PFSK-1 (cell line): ENCODE measurements around the gene MYRF.

Source experiments
- POLR2AphosphoS5 ChIP-seq: IDR thresholded peaks from 2 replicates; pipeline ENCODE4 v1.6.1; 2012; ENCODE audit warnings: low read depth, mild to moderate bottlenecking, control low read depth, low read length, moderate library complexity
- TAF1 ChIP-seq: IDR thresholded peaks from 2 replicates; pipeline ENCODE4 v1.6.1; 2012; ENCODE audit warnings: low read length, control low read depth, borderline replicate concordance; ENCODE audit not compliant: insufficient read depth
- TF ChIP-seq, protein P1 (sequence below), 2 experiments: IDR thresholded peaks; 2 replicates each; pipeline versions ENCODE4 v1.6.1 to v1.8.0; 2011 to 2012; ENCODE audit warnings: low read depth in 2 of 2, low read length in 2 of 2, control low read depth in 1 of 2, inconsistent platforms in 1 of 2, mild to moderate bottlenecking in 1 of 2, moderate library complexity in 1 of 2; ENCODE audit not compliant: insufficient read depth in 1 of 2

DNA sequence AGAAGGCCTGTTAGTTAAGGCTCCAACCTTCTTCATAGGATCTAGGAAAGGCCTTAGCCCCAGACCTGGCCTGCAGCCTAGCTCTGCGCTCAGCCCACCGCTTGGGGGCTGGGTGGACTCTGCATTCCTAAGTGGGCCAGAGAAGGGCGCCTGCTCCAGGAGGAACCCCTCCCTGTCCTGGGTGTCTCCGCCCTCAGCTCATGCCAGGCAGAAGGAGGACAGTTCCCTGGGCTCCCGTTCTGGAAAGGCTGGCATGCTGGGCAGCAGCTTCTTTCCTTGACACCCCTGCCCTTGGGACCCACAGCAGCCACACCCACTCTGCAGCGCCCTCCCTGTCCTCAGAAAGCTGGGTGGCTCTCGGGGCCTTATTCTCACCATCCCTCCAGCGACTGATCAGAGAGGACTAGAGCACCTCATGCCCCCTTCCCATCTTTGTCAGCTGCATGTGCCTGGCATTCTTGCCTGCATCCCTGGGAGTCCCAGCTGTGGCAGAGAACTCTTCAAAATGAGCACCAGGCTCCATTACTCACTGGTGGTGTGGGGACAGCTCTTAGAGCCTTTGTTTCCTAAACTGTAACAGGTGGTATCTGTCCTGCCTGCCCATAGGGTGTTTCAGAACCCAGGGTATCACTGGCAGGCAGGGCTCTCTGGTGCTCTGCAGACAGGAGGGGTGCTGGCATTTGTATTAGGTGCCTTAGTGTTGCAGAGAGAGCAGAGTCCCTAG, 20.3 kb upstream of the MYRF start:
- TF ChIP-seq TAF1 (no peak), POLR2AphosphoS5 (no peak)
- TF ChIP-seq, protein P1, sequence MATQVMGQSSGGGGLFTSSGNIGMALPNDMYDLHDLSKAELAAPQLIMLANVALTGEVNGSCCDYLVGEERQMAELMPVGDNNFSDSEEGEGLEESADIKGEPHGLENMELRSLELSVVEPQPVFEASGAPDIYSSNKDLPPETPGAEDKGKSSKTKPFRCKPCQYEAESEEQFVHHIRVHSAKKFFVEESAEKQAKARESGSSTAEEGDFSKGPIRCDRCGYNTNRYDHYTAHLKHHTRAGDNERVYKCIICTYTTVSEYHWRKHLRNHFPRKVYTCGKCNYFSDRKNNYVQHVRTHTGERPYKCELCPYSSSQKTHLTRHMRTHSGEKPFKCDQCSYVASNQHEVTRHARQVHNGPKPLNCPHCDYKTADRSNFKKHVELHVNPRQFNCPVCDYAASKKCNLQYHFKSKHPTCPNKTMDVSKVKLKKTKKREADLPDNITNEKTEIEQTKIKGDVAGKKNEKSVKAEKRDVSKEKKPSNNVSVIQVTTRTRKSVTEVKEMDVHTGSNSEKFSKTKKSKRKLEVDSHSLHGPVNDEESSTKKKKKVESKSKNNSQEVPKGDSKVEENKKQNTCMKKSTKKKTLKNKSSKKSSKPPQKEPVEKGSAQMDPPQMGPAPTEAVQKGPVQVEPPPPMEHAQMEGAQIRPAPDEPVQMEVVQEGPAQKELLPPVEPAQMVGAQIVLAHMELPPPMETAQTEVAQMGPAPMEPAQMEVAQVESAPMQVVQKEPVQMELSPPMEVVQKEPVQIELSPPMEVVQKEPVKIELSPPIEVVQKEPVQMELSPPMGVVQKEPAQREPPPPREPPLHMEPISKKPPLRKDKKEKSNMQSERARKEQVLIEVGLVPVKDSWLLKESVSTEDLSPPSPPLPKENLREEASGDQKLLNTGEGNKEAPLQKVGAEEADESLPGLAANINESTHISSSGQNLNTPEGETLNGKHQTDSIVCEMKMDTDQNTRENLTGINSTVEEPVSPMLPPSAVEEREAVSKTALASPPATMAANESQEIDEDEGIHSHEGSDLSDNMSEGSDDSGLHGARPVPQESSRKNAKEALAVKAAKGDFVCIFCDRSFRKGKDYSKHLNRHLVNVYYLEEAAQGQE (IDR thresholded peaks at IDR 0.05; ENCODE audit: insufficient read depth in 1 of 2, low read depth in 2 of 2, low read length in 2 of 2), result no peak
